Lung microvascular endothelial cell (primary cell): ENCODE data around the gene KIF25. TPM values are rescaled to one million over a fixed set of nuclear protein-coding genes. Genes with fewer than 3 reads are reported as not detected.

Experiments
- DNase-seq, 2 donors: peaks; one replicate each; pipeline versions ENCODE4 v3.0.0 to v3.0.0-alpha.2; 2010; ENCODE audit warnings: low read depth in 2 of 2
- total RNA-seq: library from RNA; depleted of rRNA; stranded (reverse); fragments of >200 nt; gene quantifications from 2 replicates; pipeline ENCODE4 v1.2.1, GENCODE V29; 2014

The KIF25 gene
- total RNA-seq, 1 donor from 2014 or later = not detected

- peak in 1 of 2 donors; percentile 41 for DNase-seq
Observed at GRCh38 chr6:168016721-168017525, 19.5 kb downstream of the KIF25 start.

DNA sequence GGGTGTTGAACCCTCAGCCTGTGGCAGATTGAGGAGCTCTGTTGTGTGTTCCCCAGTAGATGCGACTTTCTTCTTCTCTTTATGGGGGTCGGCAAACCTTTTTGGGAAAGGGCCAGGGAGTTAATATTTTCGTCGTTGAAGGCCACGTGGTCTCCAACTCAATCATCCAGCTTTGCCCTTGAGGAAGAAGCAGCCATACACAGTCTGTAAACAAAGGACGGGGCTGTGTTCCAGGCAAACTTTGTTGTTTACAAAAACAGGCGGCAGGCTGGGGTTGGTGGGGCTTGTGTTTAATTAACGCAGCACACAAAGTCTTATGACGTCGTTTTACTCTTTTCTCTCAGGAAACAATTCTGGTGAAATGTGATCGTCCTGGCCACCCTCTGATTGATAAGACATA, 20.2 kb downstream of the KIF25 start:
- DNase-seq = no peak

DNA sequence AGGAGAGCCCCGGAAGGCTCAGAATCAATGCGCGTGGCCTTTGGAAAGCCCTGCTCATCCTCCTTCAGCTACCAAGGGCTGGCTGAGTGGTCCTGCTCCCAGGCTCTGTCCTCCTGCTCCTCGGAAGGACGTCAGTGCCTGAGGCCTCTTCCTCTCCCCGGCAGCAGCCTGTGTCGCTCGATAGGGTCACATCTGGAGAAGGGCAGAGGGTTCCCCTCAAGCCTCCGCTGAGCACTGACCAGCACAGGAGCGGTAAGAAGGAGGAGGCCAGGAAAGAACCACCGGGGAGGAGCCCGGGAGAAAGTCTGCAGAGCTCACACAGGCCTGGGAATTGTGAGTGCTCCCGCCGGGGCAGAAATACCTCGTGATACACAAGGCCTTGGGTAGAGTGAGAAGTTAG, 21.2 kb downstream of the KIF25 start:
- no peak for DNase-seq

- no peak for DNase-seq
Observed at GRCh38 chr6:168020242-168020641, 22.8 kb downstream of the KIF25 start.

DNA sequence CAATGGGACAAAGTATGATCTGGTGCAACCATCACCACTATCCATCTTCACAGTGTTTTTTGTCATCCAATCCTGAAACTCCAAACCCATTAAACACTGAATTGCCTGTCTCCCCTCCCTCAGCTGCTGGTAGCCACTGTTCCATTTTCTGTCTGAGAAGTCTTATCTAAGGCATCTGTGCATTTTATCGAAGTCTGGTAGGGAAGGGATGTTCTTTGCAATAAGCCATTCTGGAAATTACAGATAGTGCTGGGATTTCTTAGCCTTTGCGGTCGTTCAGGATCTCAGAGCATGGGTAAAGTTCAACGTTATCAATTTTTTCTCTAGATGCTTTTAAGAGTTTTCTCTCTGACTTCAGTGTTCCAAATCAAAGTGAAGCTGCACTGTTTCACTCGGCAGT, 24.1 kb downstream of the KIF25 start:
- DNase-seq = no peak

GRCh38 chr6:168022488-168023321, 25.2 kb downstream of the KIF25 start:
- no peak for DNase-seq

DNA sequence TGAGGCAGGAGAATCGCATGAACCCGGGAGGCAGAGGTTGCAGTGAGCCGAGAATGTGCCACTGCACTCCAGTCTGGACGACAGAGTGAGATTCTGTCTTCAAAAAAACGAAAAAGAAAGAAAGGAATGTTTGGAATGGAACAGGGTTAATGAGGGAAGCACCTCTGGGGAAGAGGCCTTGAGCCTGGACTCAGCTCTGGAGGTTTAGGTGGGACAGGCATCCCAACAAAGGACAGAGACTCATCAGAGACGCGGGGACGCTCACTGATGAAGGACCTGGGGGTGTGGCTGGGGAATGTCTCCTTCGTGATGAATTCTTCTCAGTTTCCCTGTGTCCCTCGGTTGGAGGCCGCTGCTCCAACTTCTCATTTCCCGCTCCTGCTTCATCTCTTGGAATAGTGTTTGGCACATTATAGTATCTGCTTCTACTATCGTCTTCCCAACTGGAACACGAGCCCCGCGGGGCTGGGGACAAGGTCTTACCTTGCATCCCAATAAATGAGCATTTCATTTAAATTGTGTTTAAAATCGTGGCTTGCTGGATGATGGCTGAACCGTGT, 27.6 kb downstream of the KIF25 start:
- DNase-seq = no peak

- no peak for DNase-seq
Observed at GRCh38 chr6:168025831-168026710, 28.6 kb downstream of the KIF25 start.

DNA sequence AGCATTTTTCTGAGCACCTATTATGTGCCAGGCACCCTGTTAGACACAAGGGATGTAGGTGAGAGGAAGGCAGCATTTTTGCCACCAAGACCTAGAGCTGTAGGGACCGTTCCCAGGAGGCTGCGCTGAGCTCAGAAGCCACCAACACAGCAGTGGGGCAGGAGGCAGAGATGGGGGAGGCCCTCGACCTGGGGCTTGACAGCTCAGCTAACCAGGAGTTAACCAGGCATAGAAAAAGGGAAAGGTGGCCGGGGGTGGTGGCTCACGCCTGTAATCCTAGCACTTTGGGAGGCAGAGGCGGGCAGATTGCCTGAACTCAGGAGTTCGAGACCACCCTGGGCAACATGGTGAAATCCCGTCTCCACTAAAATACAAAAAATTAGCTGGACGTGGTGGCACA, 29.5 kb downstream of the KIF25 start:
- no peak for DNase-seq

- no peak for DNase-seq
Observed at GRCh38 chr6:168027521-168027920, 30.1 kb downstream of the KIF25 start.

DNA sequence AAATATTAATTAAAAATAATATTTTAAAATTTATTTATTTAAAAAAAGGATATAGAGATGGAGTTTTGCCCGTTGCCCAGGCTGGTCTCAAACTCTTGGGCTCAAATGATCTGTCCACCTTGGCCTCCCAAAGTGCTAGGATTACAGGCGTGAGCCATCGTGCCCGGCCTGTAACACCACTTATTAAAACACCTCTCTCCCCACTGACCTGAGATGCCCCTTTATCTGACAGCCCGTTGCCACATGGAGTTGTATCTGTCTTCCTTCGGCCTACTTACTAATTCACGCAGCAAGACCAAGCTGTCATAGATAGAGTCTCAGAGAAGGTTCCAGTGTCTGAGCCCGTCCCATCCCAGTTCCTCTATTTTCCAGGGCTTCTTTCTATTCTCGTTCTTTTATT, 30.7 kb downstream of the KIF25 start:
- DNase-seq = no peak

- no peak for DNase-seq
Observed at GRCh38 chr6:168029459-168030217, 32.2 kb downstream of the KIF25 start.

- no peak for DNase-seq
Observed at GRCh38 chr6:168030218-168030746, 32.8 kb downstream of the KIF25 start.

DNA sequence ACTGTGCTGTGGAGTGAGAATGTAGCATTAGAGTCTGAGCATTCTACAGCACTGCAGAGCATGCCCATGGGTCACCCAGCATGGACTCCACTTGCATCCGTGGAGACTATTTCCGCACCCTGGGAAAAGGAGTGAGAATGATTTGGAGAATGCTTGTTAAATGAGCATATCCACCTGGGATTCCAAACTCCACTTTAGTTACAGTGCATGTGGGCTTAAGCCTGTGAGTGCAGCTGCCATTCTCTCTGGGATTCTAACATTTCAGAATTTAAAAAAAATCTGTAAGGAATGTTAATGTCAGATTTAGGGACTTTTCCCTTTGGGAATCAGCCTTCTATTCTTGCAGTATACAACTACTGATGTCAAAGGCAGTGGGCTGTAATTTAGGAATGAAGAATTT, 33.4 kb downstream of the KIF25 start:
- no peak for DNase-seq

DNA sequence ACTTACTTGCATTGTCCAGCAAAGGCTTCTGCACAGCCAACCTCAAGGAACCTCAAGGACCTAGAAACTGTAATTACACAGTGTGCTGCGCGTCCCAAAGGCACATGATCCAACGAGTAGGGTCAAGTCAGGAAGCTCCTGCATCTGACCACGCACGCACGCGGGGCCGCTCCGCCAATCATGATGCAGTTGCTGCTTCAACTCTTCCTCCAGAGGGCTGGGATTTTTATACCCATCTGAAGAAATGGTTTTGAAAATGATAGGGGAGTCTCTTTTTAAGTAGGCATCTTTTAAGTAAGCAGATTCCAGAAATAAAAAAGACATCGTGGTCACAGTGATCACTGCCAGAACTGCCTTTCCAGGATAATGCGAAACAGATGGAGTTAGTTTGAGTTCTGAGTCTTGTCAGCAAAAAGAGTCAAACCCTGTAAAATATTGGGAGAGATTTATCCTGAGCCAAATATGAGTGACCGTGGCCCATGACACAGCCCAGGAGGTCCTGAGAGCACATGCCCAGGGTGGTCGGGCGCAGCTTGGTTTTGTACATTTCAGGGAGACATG, 34.0 kb downstream of the KIF25 start:
- DNase-seq = no peak

DNA sequence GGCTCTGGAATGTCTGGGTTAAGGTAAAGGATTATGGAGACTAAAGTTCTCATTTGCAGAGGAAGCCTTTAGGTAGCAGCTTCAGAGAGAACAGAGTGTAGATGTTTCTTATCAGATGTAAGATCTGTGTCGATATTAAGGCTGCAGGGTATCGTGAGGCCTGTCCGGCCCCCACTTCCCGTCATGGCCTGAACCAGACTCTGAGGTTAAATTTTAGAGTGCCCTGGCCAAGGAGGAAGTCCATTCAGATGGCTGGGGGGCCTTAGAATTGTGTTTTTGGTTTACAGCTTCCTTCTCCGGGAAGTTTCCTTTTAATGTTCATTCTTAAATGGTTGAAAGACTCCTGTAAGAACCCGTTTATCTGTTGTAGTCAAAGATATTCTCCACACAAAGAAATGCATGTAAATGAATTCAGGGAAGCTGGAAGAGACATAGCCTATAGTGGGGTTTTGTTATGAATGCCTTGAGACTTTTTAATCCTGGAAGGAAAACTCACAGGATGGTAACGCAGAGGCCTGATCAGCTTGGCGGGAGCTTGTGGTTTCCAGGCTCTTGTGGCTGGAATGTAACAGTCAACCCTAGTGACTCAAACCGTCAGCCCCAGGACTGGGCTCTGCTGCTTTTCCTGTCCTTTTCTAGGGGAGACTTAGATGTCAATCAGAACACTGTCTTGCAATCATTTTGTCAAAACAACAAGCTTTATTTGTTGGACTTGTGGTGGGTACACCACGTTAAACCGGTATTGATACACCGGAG, 34.7 kb downstream of the KIF25 start:
- DNase-seq = peak in 1 of 2 donors; percentile 82

GRCh38 chr6:168033791-168034190, 36.3 kb downstream of the KIF25 start:
- no peak for DNase-seq

GRCh38 chr6:168034537-168034936, 37.1 kb downstream of the KIF25 start:
- no peak for DNase-seq

GRCh38 chr6:168035098-168035660, 37.7 kb downstream of the KIF25 start:
- DNase-seq = peak; percentile 88
